Naive thymus-derived CD4-positive, alpha-beta T cell (primary cell): ENCODE results near the gene DNAJB12. TPM values are rescaled to one million over a fixed set of nuclear protein-coding genes. Genes with fewer than 3 reads are reported as not detected.
"Not testable (repeated sequence)": the region's sequence is repeated elsewhere in the genome, so short reads cannot be mapped to it uniquely, and the experiment has no call there.

Source experiments
- ATAC-seq: fragments of 150-1000 bp; cut with Tn5 transposase; 2 replicates; pipeline ENCODE4 v1.10.0; 2021; ENCODE audit warnings: mild to moderate bottlenecking, moderate library complexity
- CTCF ChIA-PET: fragments of 350-600 bp; sonication (Branson Sonifier 250); formaldehyde crosslinking; loops from one replicate; lab custom pipeline; 2021; ENCODE audit warnings: antibody characterized with exemption; lab: Charles Lee
- POLR2A ChIA-PET: fragments of 350-600 bp; sonication (Branson Sonifier 250); formaldehyde crosslinking; loops from one replicate; lab custom pipeline; 2021; ENCODE audit warnings: antibody characterized with exemption, inconsistent platforms; lab: Charles Lee
- DNase-seq, 9 donors: peaks; one replicate each; pipeline versions ENCODE4 v3.0.0 to v3.0.0-alpha.2; 2020 to 2022; ENCODE audit warnings: mixed read lengths in 1 of 9
- H3K27ac ChIP-seq: one replicate; pipeline ENCODE4 v1.7.0; 2013; ENCODE audit warnings: mild to moderate bottlenecking, low read depth, low read length, moderate library complexity
- H3K27me3 ChIP-seq, 2 donors: one replicate each; pipeline ENCODE4 v1.7.0; 2013; ENCODE audit warnings: low read length in 2 of 2, mild to moderate bottlenecking in 2 of 2, moderate library complexity in 2 of 2; ENCODE audit not compliant: control insufficient read depth in 2 of 2, insufficient read depth in 2 of 2
- H3K36me3 ChIP-seq, 3 experiments: 1 replicate in 2 of 3; 2 replicates in 1 of 3; pipeline ENCODE4 v1.7.0; 2013; ENCODE audit warnings: low read length in 3 of 3, mild to moderate bottlenecking in 3 of 3, moderate library complexity in 1 of 3; ENCODE audit not compliant: insufficient read depth in 3 of 3, control insufficient read depth in 2 of 3
- H3K4me1 ChIP-seq, 2 donors: one replicate each; pipeline ENCODE4 v1.7.0; 2013; ENCODE audit warnings: low read length in 2 of 2, mild to moderate bottlenecking in 2 of 2, moderate library complexity in 1 of 2; ENCODE audit not compliant: control insufficient read depth in 2 of 2, insufficient read depth in 2 of 2
- H3K4me3 ChIP-seq: 2 replicates; pipeline ENCODE4 v1.7.0; 2013; ENCODE audit warnings: mild to moderate bottlenecking, low read length
- H3K9me3 ChIP-seq, 3 experiments: 1 replicate in 2 of 3; 2 replicates in 1 of 3; pipeline ENCODE4 v1.7.0; 2013; ENCODE audit warnings: low read length in 3 of 3; ENCODE audit not compliant: control insufficient read depth in 2 of 3
- H3K27ac Mint-ChIP-seq, 9 donors: one replicate each; pipeline ENCODE4 v1.8.0; 2020 to 2022; ENCODE audit warnings: mixed read lengths in 9 of 9, mild to moderate bottlenecking in 8 of 9, moderate library complexity in 5 of 9, inconsistent platforms in 2 of 9
- H3K27me3 Mint-ChIP-seq, 5 donors: one replicate each; pipeline ENCODE4 v1.8.0; 2021 to 2022; ENCODE audit warnings: mixed read lengths in 5 of 5, mild to moderate bottlenecking in 1 of 5
- H3K36me3 Mint-ChIP-seq, 5 donors: one replicate each; pipeline ENCODE4 v1.8.0; 2020 to 2022; ENCODE audit warnings: mixed read lengths in 5 of 5, mild to moderate bottlenecking in 3 of 5, inconsistent platforms in 1 of 5
- H3K4me1 Mint-ChIP-seq, 7 donors: one replicate each; pipeline ENCODE4 v1.8.0; 2020 to 2022; ENCODE audit warnings: mixed read lengths in 7 of 7, mild to moderate bottlenecking in 3 of 7, inconsistent platforms in 1 of 7
- H3K4me3 Mint-ChIP-seq, 10 donors: one replicate each; pipeline ENCODE4 v1.8.0; 2020 to 2022; ENCODE audit warnings: mild to moderate bottlenecking in 10 of 10, mixed read lengths in 10 of 10, moderate library complexity in 6 of 10, inconsistent platforms in 2 of 10
- H3K9me3 Mint-ChIP-seq, 11 donors: one replicate each; pipeline ENCODE4 v1.8.0; 2020 to 2022; ENCODE audit warnings: mixed read lengths in 11 of 11, mild to moderate bottlenecking in 4 of 11, inconsistent platforms in 1 of 11, moderate library complexity in 1 of 11
- intact Hi-C, 2 donors: fragments of 100-400 bp; cut with micrococcal nuclease; formaldehyde crosslinking; loops; one replicate each; pipeline ENCODE4 v1.15.1; 2023
- polyA plus RNA-seq, 2 donors: library from polyadenylated mRNA; unstranded; fragments of 300-500 nt; fragmentation: Illumina TruSeq; gene quantifications; one replicate each; pipeline ENCODE4 v1.2.3, GENCODE V29; 2021
- total RNA-seq, 6 experiments: library from RNA in 5 of 6; stranded (reverse) in 5 of 6; gene quantifications; 1 replicate in 5 of 6; 2 replicates in 1 of 6; pipeline ENCODE4 v1.2.3 and lab custom pipeline; 2021 to 2026

The DNAJB12 gene
- total RNA-seq = 10 to 100 TPM; 24.6 to 40.5 (median 36.2) TPM
- 10 to 100 TPM; 17.6 to 27.6 TPM for polyA plus RNA-seq
- total RNA-seq (lab: John Stamatoyannopoulos, UW) = 57.6 reads per million, percentile 74 among the genes with 10 or more reads in this experiment

DNA sequence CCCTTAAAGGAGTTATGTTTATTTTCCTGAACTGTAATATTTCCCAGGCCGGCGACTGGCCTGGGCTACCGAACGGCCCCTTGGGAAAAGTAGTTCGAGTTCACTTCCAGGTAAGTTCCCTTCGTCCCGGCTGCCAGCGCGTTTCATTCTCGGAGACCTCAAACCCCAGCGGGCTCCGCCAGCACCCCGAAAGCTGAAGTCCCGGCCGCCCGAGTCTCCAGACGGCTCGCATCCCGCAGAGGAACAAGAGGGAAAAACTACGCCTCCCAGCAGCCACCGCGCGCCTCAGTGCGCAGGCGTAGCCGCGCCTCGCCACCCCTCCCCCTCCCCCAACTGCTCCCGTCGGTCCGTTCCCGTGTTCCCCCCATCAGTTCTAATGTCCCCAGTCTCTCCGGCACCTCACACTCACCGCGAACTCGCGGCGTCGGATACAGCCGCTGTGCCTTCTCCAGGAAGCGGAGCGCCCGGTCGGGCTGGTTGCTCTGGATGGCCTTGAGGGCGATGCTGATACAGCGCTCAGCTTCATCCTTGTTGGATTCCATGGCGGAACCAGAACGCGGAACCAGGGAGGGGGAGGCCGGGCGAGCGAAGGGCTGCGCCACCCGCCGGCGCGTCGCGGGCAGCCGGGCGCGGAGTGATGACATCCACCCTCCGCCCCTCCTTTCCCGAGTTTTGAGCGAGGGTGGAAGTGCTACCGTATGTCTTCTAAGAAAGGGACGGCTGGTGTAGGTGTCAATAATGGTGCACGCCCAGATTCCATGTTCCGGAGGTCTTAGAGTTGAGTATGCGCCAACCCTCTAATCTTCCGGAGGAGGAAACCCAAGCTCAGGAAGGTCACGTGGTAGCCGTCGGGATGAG is at the start of gene DNAJB12:
DNAJB12 (minus strand) TSS at position 564 of the 858 bp plus-strand sequence; CDS start at position 542, 22 bp downstream.
- POLR2A ChIA-PET = interaction anchor here (0.6 to 1.4 kb wide), 6 partner anchors 9 to 741 kb away, joined by 3 to 7 read pairs (median 4); partner anchors contain the start of genes ANAPC16 and ASCC1
- H3K36me3 Mint-ChIP-seq = peaks cover 4 to 20% (median 7%) of the 10 kb centered on the region in 5 donors
- peak; percentile 94 for ATAC-seq
- intact Hi-C loops = loop anchor here (1.0 to 10.0 kb wide), 14 partner anchors 139 to 1142 kb away; partner anchors contain the start of genes MICU1 (in 2 of the 2), P4HA1 (in 2 of the 2), PSAP (in 2 of the 2) and ANXA7 (in 1 of the 2)
- H3K36me3 ChIP-seq = peaks cover 0 to 34% (median 0%) of the 10 kb centered on the region in 3 experiments
- no peaks in the 10 kb centered on the region for H3K27me3 ChIP-seq
- CTCF ChIA-PET = interaction anchor here (0.7 to 6.7 kb wide), 4 partner anchors 9 to 804 kb away, joined by 3 to 27 read pairs (median 3); no protein-coding TSS in a partner anchor
- peak within 1 kb of the TSS; percentile 93 to 100 (median 97) for H3K27ac Mint-ChIP-seq
- H3K4me1 ChIP-seq = peaks cover 8 to 13% of the 10 kb centered on the region in 2 donors
- H3K4me3 Mint-ChIP-seq = peak within 1 kb of the TSS; percentile 93 to 99 (median 96)
- H3K4me3 ChIP-seq = peak within 1 kb of the TSS; percentile 98
- H3K27ac ChIP-seq = peak within 1 kb of the TSS; percentile 88
- no peaks in the 10 kb centered on the region for H3K9me3 ChIP-seq
- H3K9me3 Mint-ChIP-seq = peaks cover 0 to 3% (median 0%) of the 10 kb centered on the region in 11 donors
- peak; percentile 90 to 96 (median 94) for DNase-seq
- H3K27me3 Mint-ChIP-seq = no peaks in the 10 kb centered on the region
- H3K4me1 Mint-ChIP-seq = peaks cover 32 to 59% (median 47%) of the 10 kb centered on the region in 7 donors

DNA sequence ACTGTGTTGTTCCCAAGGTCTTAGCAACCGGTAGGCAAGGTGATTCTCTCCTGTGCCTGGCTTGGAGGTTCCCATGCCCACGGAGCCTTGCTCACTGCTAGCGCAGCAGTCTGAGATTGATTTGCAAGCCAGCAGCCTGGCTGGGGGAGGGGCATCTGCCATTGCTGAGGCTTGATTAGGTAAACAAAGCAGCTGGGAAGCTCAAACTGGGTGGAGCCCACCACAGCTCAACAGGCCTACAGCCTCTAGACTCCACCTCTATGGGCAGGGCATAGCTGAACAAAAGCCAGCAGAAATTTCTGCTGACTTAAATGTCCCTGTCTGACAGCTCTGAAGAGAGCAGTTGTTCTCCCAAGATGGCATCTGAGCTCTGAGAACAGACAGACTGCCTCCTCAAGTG is 40.9 kb upstream of the DNAJB12 start:
- H3K4me3 ChIP-seq, H3K27me3 Mint-ChIP-seq, H3K36me3 ChIP-seq, H3K4me1 ChIP-seq, POLR2A ChIA-PET, intact Hi-C loops, H3K27me3 ChIP-seq, H3K27ac Mint-ChIP-seq, DNase-seq, H3K4me3 Mint-ChIP-seq, ATAC-seq, H3K9me3 Mint-ChIP-seq, CTCF ChIA-PET, H3K27ac ChIP-seq, H3K9me3 ChIP-seq, H3K4me1 Mint-ChIP-seq: not testable (repeated sequence)
- peaks cover 9 to 50% (median 26%) of the 10 kb centered on the region in 5 donors for H3K36me3 Mint-ChIP-seq

DNA sequence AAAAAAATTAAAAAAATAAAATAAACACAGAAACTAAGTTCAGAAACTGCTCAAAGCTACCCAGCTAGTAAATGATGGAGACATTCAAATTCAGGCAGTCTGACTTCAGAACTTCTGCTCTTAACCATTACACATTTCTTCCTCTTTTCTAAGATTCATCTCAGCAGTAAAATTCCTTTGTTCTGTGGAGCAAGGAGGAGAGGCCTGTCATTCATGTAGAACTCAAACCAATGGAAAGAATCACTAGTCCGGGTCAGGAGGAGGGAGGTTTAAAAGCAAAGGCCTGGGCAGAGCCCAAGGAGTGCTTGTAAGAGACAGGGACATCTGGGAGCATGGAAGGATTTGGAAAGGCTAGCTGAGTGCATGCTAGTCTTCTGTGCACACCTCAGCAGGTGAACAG is 37.9 kb upstream of the DNAJB12 start:
- H3K27ac Mint-ChIP-seq = no peak overlapping the region
- DNase-seq (no peak), ATAC-seq (no peak)
- H3K4me1 Mint-ChIP-seq = peaks cover 0 to 12% (median 6%) of the 10 kb centered on the region in 7 donors
- POLR2A ChIA-PET = no interaction called here
- no peaks in the 10 kb centered on the region for H3K4me1 ChIP-seq
- no peaks in the 10 kb centered on the region for H3K27me3 Mint-ChIP-seq
- H3K4me3 Mint-ChIP-seq = no peak overlapping the region
- H3K36me3 Mint-ChIP-seq = peaks cover 9 to 36% (median 12%) of the 10 kb centered on the region in 5 donors
- intact Hi-C loops = no loop called here
- no peaks in the 10 kb centered on the region for H3K9me3 ChIP-seq
- no peak overlapping the region for H3K4me3 ChIP-seq
- CTCF ChIA-PET = no interaction called here
- no peak overlapping the region for H3K27ac ChIP-seq
- H3K36me3 ChIP-seq = no peaks in the 10 kb centered on the region
- peaks cover 0 to 2% (median 0%) of the 10 kb centered on the region in 11 donors for H3K9me3 Mint-ChIP-seq
- H3K27me3 ChIP-seq = no peaks in the 10 kb centered on the region

DNA sequence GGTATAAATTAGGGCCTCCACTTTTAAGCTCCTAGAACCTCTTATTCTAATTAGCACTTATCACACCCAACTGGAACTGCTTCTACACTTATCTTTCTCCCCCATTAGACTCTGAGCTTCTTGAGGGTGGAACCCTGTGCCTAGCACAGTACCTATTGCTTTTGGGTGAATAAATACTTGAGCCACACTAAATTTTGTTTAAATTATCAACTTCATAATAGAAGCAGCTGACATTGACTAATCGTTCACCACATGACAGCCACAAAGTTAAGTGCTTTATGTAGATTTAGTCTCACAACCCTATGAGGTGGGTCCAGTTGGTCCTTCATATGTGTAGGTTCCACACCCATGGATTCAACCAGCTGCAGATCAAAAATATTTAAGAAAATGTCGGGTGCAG is 36.0 kb upstream of the DNAJB12 start:
- no peaks in the 10 kb centered on the region for H3K27me3 Mint-ChIP-seq
- no peaks in the 10 kb centered on the region for H3K4me1 ChIP-seq
- peaks cover 7 to 21% (median 12%) of the 10 kb centered on the region in 5 donors for H3K36me3 Mint-ChIP-seq
- no peak overlapping the region for H3K27ac ChIP-seq
- ChIA-PET POLR2A (no interaction called here), CTCF (no interaction called here)
- no peaks in the 10 kb centered on the region for H3K36me3 ChIP-seq
- intact Hi-C loops = no loop called here
- H3K9me3 ChIP-seq = no peaks in the 10 kb centered on the region
- DNase-seq (no peak), ATAC-seq (no peak)
- H3K9me3 Mint-ChIP-seq = no peaks in the 10 kb centered on the region
- no peak overlapping the region for H3K4me3 Mint-ChIP-seq
- H3K27ac Mint-ChIP-seq = no peak overlapping the region
- H3K4me1 Mint-ChIP-seq = peaks cover 0 to 12% (median 6%) of the 10 kb centered on the region in 7 donors
- no peak overlapping the region for H3K4me3 ChIP-seq
- H3K27me3 ChIP-seq = no peaks in the 10 kb centered on the region

DNA sequence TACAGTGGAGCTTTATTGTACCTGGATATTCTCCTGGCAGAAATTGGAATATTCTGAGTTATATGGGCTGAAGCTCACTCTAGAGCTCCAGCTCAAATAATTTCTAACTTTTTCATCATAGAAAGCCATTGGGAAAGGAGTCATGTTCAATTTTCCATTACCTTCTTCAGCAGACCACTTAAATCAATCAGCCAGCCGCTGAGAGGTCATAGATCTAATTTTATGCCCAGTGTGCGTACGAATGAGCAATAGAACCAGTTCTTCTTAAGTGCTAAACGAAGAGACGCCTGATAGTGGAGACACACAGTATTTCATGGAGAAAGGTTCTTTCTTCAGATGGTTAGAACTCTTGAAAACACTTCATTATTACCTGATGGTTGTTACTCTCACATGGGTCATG is 35.0 kb upstream of the DNAJB12 start:
- ChIA-PET POLR2A (no interaction called here), CTCF (no interaction called here)
- no peak overlapping the region for H3K4me3 Mint-ChIP-seq
- peaks cover 4 to 18% (median 12%) of the 10 kb centered on the region in 5 donors for H3K36me3 Mint-ChIP-seq
- no peak for DNase-seq
- no peak overlapping the region for H3K27ac ChIP-seq
- H3K9me3 Mint-ChIP-seq = no peaks in the 10 kb centered on the region
- H3K36me3 ChIP-seq = no peaks in the 10 kb centered on the region
- no peak overlapping the region for H3K4me3 ChIP-seq
- no peaks in the 10 kb centered on the region for H3K9me3 ChIP-seq
- H3K4me1 ChIP-seq = no peaks in the 10 kb centered on the region
- H3K27me3 Mint-ChIP-seq = no peaks in the 10 kb centered on the region
- ATAC-seq = no peak
- no peak overlapping the region for H3K27ac Mint-ChIP-seq
- H3K27me3 ChIP-seq = no peaks in the 10 kb centered on the region
- peaks cover 0 to 12% (median 6%) of the 10 kb centered on the region in 7 donors for H3K4me1 Mint-ChIP-seq
- intact Hi-C loops = no loop called here

DNA sequence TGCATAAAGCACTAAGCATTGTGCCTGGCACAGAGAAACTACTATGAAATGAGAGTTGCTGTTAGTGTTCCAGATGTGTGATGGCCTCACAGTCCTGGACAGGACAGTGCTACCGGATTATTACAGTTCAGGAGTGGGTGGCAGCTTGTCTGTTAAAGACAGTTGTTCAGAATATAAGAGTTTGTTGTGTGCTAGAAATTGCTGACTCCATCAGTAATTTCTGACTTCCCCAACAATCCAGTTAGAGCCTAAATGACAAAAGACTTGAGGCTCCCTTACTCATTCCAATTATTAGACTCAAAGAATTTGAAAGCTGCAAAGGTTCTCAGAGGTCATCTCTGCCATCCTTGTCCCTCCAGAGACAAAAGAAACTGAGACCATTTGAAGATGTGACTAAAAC is 34.3 kb upstream of the DNAJB12 start:
- H3K9me3 Mint-ChIP-seq = no peaks in the 10 kb centered on the region
- ATAC-seq = no peak

More for the DNA sequence above, 34.3 kb upstream of the DNAJB12 start:
- Mint-ChIP-seq H3K27me3 (no peaks in the 10 kb centered on the region), H3K4me1 (peaks cover 0 to 12% (median 6%) of the 10 kb centered on the region in 7 donors), H3K36me3 (peaks cover 4 to 18% (median 12%) of the 10 kb centered on the region in 5 donors), H3K27ac (no peak overlapping the region), H3K4me3 (no peak overlapping the region)
- intact Hi-C loops = no loop called here
- no peak overlapping the region for H3K4me3 ChIP-seq
- ChIA-PET CTCF (no interaction called here), POLR2A (no interaction called here)
- no peak for DNase-seq
- H3K36me3 ChIP-seq = no peaks in the 10 kb centered on the region
- H3K27ac ChIP-seq = no peak overlapping the region
- H3K27me3 ChIP-seq = no peaks in the 10 kb centered on the region
- H3K9me3 ChIP-seq = no peaks in the 10 kb centered on the region
- no peaks in the 10 kb centered on the region for H3K4me1 ChIP-seq
